Mammary epithelial cell (primary cell): ENCODE data around the gene VWA8.

ENCODE experiments used
- CTCF ChIP-seq, 2 donors: IDR thresholded peaks in 1 of 2; conservative IDR thresholded peaks in 1 of 2; 2 replicates each; pipeline ENCODE4 v1.5.1; 2011 to 2012; ENCODE audit warnings: inconsistent platforms in 2 of 2, low read length in 2 of 2, mild to moderate bottlenecking in 2 of 2, control low read depth in 1 of 2, low read depth in 1 of 2; ENCODE audit not compliant: insufficient read depth in 1 of 2; ENCODE audit errors: extremely low read depth in 1 of 2
- EZH2 ChIP-seq: IDR thresholded peaks from 2 replicates; pipeline ENCODE4 v1.6.1; 2012; ENCODE audit warnings: low read length, inconsistent platforms, borderline replicate concordance

- TF ChIP-seq CTCF (conservative IDR thresholded peaks at IDR 0.05 in 1 of 2, IDR thresholded peaks at IDR 0.05 in 1 of 2; ENCODE audit: extremely low read depth in 1 of 2, insufficient read depth in 1 of 2, low read depth in 1 of 2, low read length in 2 of 2) (no peak), EZH2 (no peak)
These were observed 139.7 kb downstream of the VWA8 start for GRCh38 chr13:41821238-41821594.
